ENCODE results near the gene ST8SIA1.

DNA sequence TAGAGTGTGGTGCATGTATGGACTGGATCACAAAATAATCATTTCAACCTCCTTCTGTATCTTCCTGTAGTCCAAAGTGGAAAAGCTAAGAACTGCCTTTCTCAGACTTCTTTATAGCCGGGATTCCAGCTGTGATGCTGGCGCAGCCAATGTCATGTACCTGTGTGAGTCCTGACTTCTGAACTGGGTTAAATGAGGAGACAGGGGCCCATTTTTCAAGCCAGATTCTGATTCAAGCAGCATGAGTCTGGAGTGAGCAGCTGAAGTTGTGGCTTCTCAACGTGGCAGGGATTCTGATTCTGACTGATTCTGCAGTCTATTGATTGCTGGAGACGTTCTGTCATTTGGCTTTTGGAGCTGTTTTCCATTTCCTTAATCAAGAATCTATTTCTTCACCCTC lies 111.2 kb downstream of the ST8SIA1 start:
- TF ChIP-seq POLR2AphosphoS5 (IDR thresholded peaks at IDR 0.05) (no peak), CTCF (IDR thresholded peaks at IDR 0.05) (no peak), POLR2A (IDR thresholded peaks at IDR 0.05) (no peak), EP300 (IDR thresholded peaks at IDR 0.05) (no peak)

All from suprapubic skin (tissue), 4 donors.